Measurements from ENCODE around the gene LSM5. TPM values are rescaled to one million over a fixed set of nuclear protein-coding genes. Genes with fewer than 3 reads are reported as not detected.

Gene LSM5
- total RNA-seq: 100 to 1,000 TPM in 1 of 2 donors, 10 to 100 TPM in 1; 77.4 to 103 TPM

- Mint-ChIP-seq H3K36me3 (ENCODE audit: insufficient read depth in 2 of 2) (peaks cover 2 to 16% of the 10 kb centered on the region in 2 donors), H3K27ac (peak within 1 kb of the TSS; percentile 95), H3K27me3 (ENCODE audit: low read depth) (no peaks in the 10 kb centered on the region), H3K4me1 (ENCODE audit: low read depth) (peaks cover 26% of the 10 kb centered on the region), H3K9me3 (no peaks in the 10 kb centered on the region), H3K4me3 (peak within 1 kb of the TSS; percentile 82 to 91)
- DNase-seq: peak; percentile 88 to 92
- peak; percentile 79 to 89 for ATAC-seq (replicated peaks in 1 of 2)
Measured at GRCh38 chr7:32490127-32490796, at the start of gene LSM5. TSS of gene LSM5 (minus strand) at chr7:32490380. CDS start at chr7:32490365, 15 bp downstream.

- H3K4me3 Mint-ChIP-seq: no peak overlapping the region
- no peaks in the 10 kb centered on the region for H3K9me3 Mint-ChIP-seq
- no peak overlapping the region for H3K27ac Mint-ChIP-seq
- peaks cover 22% of the 10 kb centered on the region for H3K4me1 Mint-ChIP-seq (ENCODE audit: low read depth)
- H3K36me3 Mint-ChIP-seq (ENCODE audit: insufficient read depth in 2 of 2): peaks cover 3 to 8% of the 10 kb centered on the region in 2 donors
- DNase-seq (no peak), ATAC-seq (replicated peaks in 1 of 2) (no peak)
- no peaks in the 10 kb centered on the region for H3K27me3 Mint-ChIP-seq (ENCODE audit: low read depth)
Measured at GRCh38 chr7:32539366-32539765, 49.2 kb upstream of the LSM5 start.

GRCh38 chr7:32537760-32538159 is 47.6 kb upstream of the LSM5 start:
- ATAC-seq (replicated peaks in 1 of 2): no peak
- H3K27ac Mint-ChIP-seq: no peak overlapping the region
- H3K4me1 Mint-ChIP-seq (ENCODE audit: low read depth): peaks cover 22% of the 10 kb centered on the region
- no peaks in the 10 kb centered on the region for H3K9me3 Mint-ChIP-seq
- peaks cover 0 to 4% of the 10 kb centered on the region in 2 donors for H3K36me3 Mint-ChIP-seq (ENCODE audit: insufficient read depth in 2 of 2)
- H3K27me3 Mint-ChIP-seq (ENCODE audit: low read depth): no peaks in the 10 kb centered on the region
- no peak overlapping the region for H3K4me3 Mint-ChIP-seq
- no peak for DNase-seq

GRCh38 chr7:32536585-32536984 is 46.4 kb upstream of the LSM5 start:
- H3K9me3 Mint-ChIP-seq: no peaks in the 10 kb centered on the region
- H3K27me3 Mint-ChIP-seq (ENCODE audit: low read depth): no peaks in the 10 kb centered on the region
- H3K27ac Mint-ChIP-seq: no peak overlapping the region
- no peak overlapping the region for H3K4me3 Mint-ChIP-seq
- no peak for DNase-seq
- peaks cover 0 to 4% of the 10 kb centered on the region in 2 donors for H3K36me3 Mint-ChIP-seq (ENCODE audit: insufficient read depth in 2 of 2)
- peaks cover 26% of the 10 kb centered on the region for H3K4me1 Mint-ChIP-seq (ENCODE audit: low read depth)
- no peak for ATAC-seq (replicated peaks in 1 of 2)

GRCh38 chr7:32536016-32536415 is 45.8 kb upstream of the LSM5 start:
- H3K4me3 Mint-ChIP-seq: no peak overlapping the region
- peaks cover 0 to 4% of the 10 kb centered on the region in 2 donors for H3K36me3 Mint-ChIP-seq (ENCODE audit: insufficient read depth in 2 of 2)
- peaks cover 26% of the 10 kb centered on the region for H3K4me1 Mint-ChIP-seq (ENCODE audit: low read depth)
- H3K9me3 Mint-ChIP-seq: no peaks in the 10 kb centered on the region
- DNase-seq (no peak), ATAC-seq (replicated peaks in 1 of 2) (no peak)
- H3K27ac Mint-ChIP-seq: no peak overlapping the region
- H3K27me3 Mint-ChIP-seq (ENCODE audit: low read depth): no peaks in the 10 kb centered on the region

- ATAC-seq (replicated peaks in 1 of 2): no peak
- no peak for DNase-seq
- Mint-ChIP-seq H3K36me3 (ENCODE audit: insufficient read depth in 2 of 2) (peaks cover 0 to 4% of the 10 kb centered on the region in 2 donors), H3K9me3 (no peaks in the 10 kb centered on the region), H3K4me1 (ENCODE audit: low read depth) (peaks cover 24% of the 10 kb centered on the region), H3K4me3 (no peak overlapping the region), H3K27ac (no peak overlapping the region), H3K27me3 (ENCODE audit: low read depth) (no peaks in the 10 kb centered on the region)
Measured at GRCh38 chr7:32535162-32535702, 45.1 kb upstream of the LSM5 start.

GRCh38 chr7:32533276-32534029 is 43.3 kb upstream of the LSM5 start:
- Mint-ChIP-seq H3K9me3 (no peaks in the 10 kb centered on the region), H3K36me3 (ENCODE audit: insufficient read depth in 2 of 2) (peaks cover 0 to 4% of the 10 kb centered on the region in 2 donors), H3K27me3 (ENCODE audit: low read depth) (no peaks in the 10 kb centered on the region), H3K4me3 (no peak overlapping the region), H3K27ac (no peak overlapping the region), H3K4me1 (ENCODE audit: low read depth) (peaks cover 15% of the 10 kb centered on the region)
- ATAC-seq (replicated peaks in 1 of 2) (no peak), DNase-seq (no peak)

- Mint-ChIP-seq H3K4me3 (no peak overlapping the region), H3K9me3 (no peaks in the 10 kb centered on the region), H3K4me1 (ENCODE audit: low read depth) (peaks cover 20% of the 10 kb centered on the region), H3K27ac (no peak overlapping the region), H3K27me3 (ENCODE audit: low read depth) (no peaks in the 10 kb centered on the region), H3K36me3 (ENCODE audit: insufficient read depth in 2 of 2) (peaks cover 0 to 4% of the 10 kb centered on the region in 2 donors)
- DNase-seq (no peak), ATAC-seq (replicated peaks in 1 of 2) (no peak)
Measured at GRCh38 chr7:32532716-32533115, 42.5 kb upstream of the LSM5 start.

- no peak for ATAC-seq (replicated peaks in 1 of 2)
- H3K36me3 Mint-ChIP-seq (ENCODE audit: insufficient read depth in 2 of 2): peaks cover 0 to 4% of the 10 kb centered on the region in 2 donors
- no peaks in the 10 kb centered on the region for H3K27me3 Mint-ChIP-seq (ENCODE audit: low read depth)
- no peaks in the 10 kb centered on the region for H3K9me3 Mint-ChIP-seq
- DNase-seq: no peak
- H3K4me1 Mint-ChIP-seq (ENCODE audit: low read depth): peaks cover 22% of the 10 kb centered on the region
- no peak overlapping the region for H3K27ac Mint-ChIP-seq
- no peak overlapping the region for H3K4me3 Mint-ChIP-seq
Measured at GRCh38 chr7:32532086-32532485, 41.9 kb upstream of the LSM5 start.

- no peak overlapping the region for H3K27ac Mint-ChIP-seq
- no peak for ATAC-seq (replicated peaks in 1 of 2)
- H3K27me3 Mint-ChIP-seq (ENCODE audit: low read depth): no peaks in the 10 kb centered on the region
- H3K9me3 Mint-ChIP-seq: no peaks in the 10 kb centered on the region
- DNase-seq: no peak
- no peak overlapping the region for H3K4me3 Mint-ChIP-seq
- H3K36me3 Mint-ChIP-seq (ENCODE audit: insufficient read depth in 2 of 2): peaks cover 0 to 4% of the 10 kb centered on the region in 2 donors
- H3K4me1 Mint-ChIP-seq (ENCODE audit: low read depth): peaks cover 22% of the 10 kb centered on the region
Measured at GRCh38 chr7:32531402-32531801, 41.2 kb upstream of the LSM5 start.

GRCh38 chr7:32525839-32526238 is 35.7 kb upstream of the LSM5 start:
- ATAC-seq (replicated peaks in 1 of 2) (no peak), DNase-seq (no peak)
- Mint-ChIP-seq H3K4me1 (ENCODE audit: low read depth) (peaks cover 7% of the 10 kb centered on the region), H3K4me3 (no peak overlapping the region), H3K9me3 (peaks cover 1 to 5% of the 10 kb centered on the region in 2 donors), H3K27me3 (ENCODE audit: low read depth) (no peaks in the 10 kb centered on the region), H3K36me3 (ENCODE audit: insufficient read depth in 2 of 2) (peaks cover 9 to 15% of the 10 kb centered on the region in 2 donors), H3K27ac (no peak overlapping the region)

- Mint-ChIP-seq H3K36me3 (ENCODE audit: insufficient read depth in 2 of 2) (peaks cover 10 to 22% of the 10 kb centered on the region in 2 donors), H3K27me3 (ENCODE audit: low read depth) (no peaks in the 10 kb centered on the region), H3K9me3 (peaks cover 1 to 10% of the 10 kb centered on the region in 2 donors), H3K27ac (no peak overlapping the region), H3K4me1 (ENCODE audit: low read depth) (peaks cover 12% of the 10 kb centered on the region), H3K4me3 (no peak overlapping the region)
- DNase-seq (no peak), ATAC-seq (replicated peaks in 1 of 2) (no peak)
Measured at GRCh38 chr7:32524631-32525030, 34.5 kb upstream of the LSM5 start.

GRCh38 chr7:32522746-32523530 is 32.8 kb upstream of the LSM5 start:
- Mint-ChIP-seq H3K4me3 (no peak overlapping the region), H3K36me3 (ENCODE audit: insufficient read depth in 2 of 2) (peaks cover 10 to 34% of the 10 kb centered on the region in 2 donors), H3K27me3 (ENCODE audit: low read depth) (no peaks in the 10 kb centered on the region), H3K27ac (no peak overlapping the region), H3K4me1 (ENCODE audit: low read depth) (peaks cover 11% of the 10 kb centered on the region), H3K9me3 (peaks cover 1 to 10% of the 10 kb centered on the region in 2 donors)
- ATAC-seq (replicated peaks in 1 of 2) (no peak), DNase-seq (no peak)

Measured in activated T-cell treated with anti-CD3 and anti-CD28 coated beads, Interleukin-2, amount 50 U/mL, for 72 hours (primary cell).